ENCODE measurements around the gene NOTCH2NLA.
"Not testable (repeated sequence)": the region's sequence is repeated elsewhere in the genome, so short reads cannot be mapped to it uniquely, and the experiment has no call there.

NOTCH2NLA gene

DNA sequence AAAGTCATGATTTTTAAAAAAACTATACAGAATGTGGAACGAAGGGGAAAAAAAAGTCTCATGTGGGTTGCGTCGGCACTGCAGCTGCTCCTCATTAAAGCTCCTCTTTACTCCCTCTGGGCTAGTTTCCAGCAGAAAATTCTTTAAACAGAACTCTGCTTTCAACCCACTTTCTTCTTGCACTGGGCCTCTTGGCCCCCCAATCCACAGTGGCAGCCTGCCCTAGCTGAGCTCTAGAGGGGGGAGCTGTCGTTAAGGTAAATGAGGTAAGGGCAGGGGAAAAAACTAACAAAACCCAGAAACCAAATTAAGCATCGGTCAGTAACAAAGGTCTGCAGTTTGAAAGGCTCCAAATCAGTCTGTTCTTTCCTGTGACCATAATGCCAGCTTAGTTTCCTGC, 54.3 kb downstream of the NOTCH2NLA start:
- not testable (repeated sequence) for H3K27ac ChIP-seq; H4K20me1 ChIP-seq (ENCODE audit: insufficient read depth); H3K79me2 ChIP-seq (ENCODE audit: insufficient read depth, low read depth); H3K36me3 ChIP-seq (ENCODE audit: insufficient read depth); H3K27me3 ChIP-seq (ENCODE audit: insufficient read depth, low read depth); H3K4me2 ChIP-seq; H2AFZ ChIP-seq (ENCODE audit: low read depth); H3K9ac ChIP-seq; H3K4me1 ChIP-seq (ENCODE audit: low read depth, poor library complexity, severe bottlenecking); H3K4me3 ChIP-seq (IDR thresholded peaks at IDR 0.05; ENCODE audit: insufficient read depth, low read depth, low read length)

- H3K4me2 ChIP-seq; H3K36me3 ChIP-seq (ENCODE audit: insufficient read depth); H3K27me3 ChIP-seq (ENCODE audit: insufficient read depth, low read depth); H3K27ac ChIP-seq; H3K9ac ChIP-seq; H3K79me2 ChIP-seq (ENCODE audit: insufficient read depth, low read depth); H3K4me3 ChIP-seq (IDR thresholded peaks at IDR 0.05; ENCODE audit: insufficient read depth, low read depth, low read length); H3K4me1 ChIP-seq (ENCODE audit: low read depth, poor library complexity, severe bottlenecking); H2AFZ ChIP-seq (ENCODE audit: low read depth); H4K20me1 ChIP-seq (ENCODE audit: insufficient read depth): not testable (repeated sequence)
Measured at GRCh38 chr1:146167740-146168139, 61.1 kb downstream of the NOTCH2NLA start.

GRCh38 chr1:146167273-146167672, 61.5 kb downstream of the NOTCH2NLA start:
- not testable (repeated sequence) for H4K20me1 ChIP-seq (ENCODE audit: insufficient read depth); H3K4me3 ChIP-seq (IDR thresholded peaks at IDR 0.05; ENCODE audit: insufficient read depth, low read depth, low read length); H3K4me1 ChIP-seq (ENCODE audit: low read depth, poor library complexity, severe bottlenecking); H3K9ac ChIP-seq; H3K27me3 ChIP-seq (ENCODE audit: insufficient read depth, low read depth); H3K79me2 ChIP-seq (ENCODE audit: insufficient read depth, low read depth); H3K4me2 ChIP-seq; H2AFZ ChIP-seq (ENCODE audit: low read depth); H3K36me3 ChIP-seq (ENCODE audit: insufficient read depth); H3K27ac ChIP-seq

DNA sequence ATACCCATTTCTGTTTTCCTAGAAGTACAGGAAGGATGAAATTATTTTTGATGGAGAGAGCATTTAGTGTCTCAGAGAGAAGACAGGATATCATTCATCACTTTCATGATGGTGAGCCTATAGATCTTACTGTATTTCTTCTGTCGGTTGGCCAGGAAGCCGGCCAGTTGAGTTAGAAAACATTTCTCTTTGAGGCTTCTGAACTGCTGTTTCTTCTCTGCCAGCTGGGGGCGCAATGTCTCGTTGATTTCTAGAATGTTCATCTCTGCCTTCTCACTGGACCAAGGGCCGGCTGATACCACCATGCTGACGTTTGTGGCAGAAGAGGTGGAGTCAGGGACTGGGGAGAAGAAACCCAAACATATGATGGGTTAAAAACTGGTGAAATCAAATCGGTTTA, 84.4 kb downstream of the NOTCH2NLA start, which contains the start of gene NBPF10:
NBPF10 (minus strand) TSS at position 340 of the 400 bp plus-strand sequence; CDS start at position 305, 35 bp downstream.
- H3K9ac ChIP-seq; H3K27me3 ChIP-seq (ENCODE audit: insufficient read depth, low read depth); H3K36me3 ChIP-seq (ENCODE audit: insufficient read depth); H3K27ac ChIP-seq; H3K4me2 ChIP-seq; H3K4me3 ChIP-seq (IDR thresholded peaks at IDR 0.05; ENCODE audit: insufficient read depth, low read depth, low read length); H3K79me2 ChIP-seq (ENCODE audit: insufficient read depth, low read depth); H2AFZ ChIP-seq (ENCODE audit: low read depth); H4K20me1 ChIP-seq (ENCODE audit: insufficient read depth); H3K4me1 ChIP-seq (ENCODE audit: low read depth, poor library complexity, severe bottlenecking): not testable (repeated sequence)

All from KMS-11 (cell line).